HTR-8/SVneo (cell line): ENCODE measurements around the gene UCHL3.
"Not testable (repeated sequence)": the region's sequence is repeated elsewhere in the genome, so short reads cannot be mapped to it uniquely, and the experiment has no call there.

Source experiments
- DNase-seq: peaks from one replicate; pipeline ENCODE4 v3.0.0; 2011; ENCODE audit warnings: low spot score, mixed read lengths; ENCODE audit not compliant: insufficient read length
- FAIRE-seq: peaks from 2 replicates; lab custom pipeline; 2011; peaks lifted over from hg19 to GRCh38; lab: Jason Lieb, UNC

UCHL3 gene

GRCh38 chr13:75545386-75545785, 4.2 kb upstream of the UCHL3 start:
- DNase-seq, FAIRE-seq: not testable (repeated sequence)

- no peak for FAIRE-seq
These were observed 1.7 kb upstream of the UCHL3 start for GRCh38 chr13:75547917-75548316.

DNA sequence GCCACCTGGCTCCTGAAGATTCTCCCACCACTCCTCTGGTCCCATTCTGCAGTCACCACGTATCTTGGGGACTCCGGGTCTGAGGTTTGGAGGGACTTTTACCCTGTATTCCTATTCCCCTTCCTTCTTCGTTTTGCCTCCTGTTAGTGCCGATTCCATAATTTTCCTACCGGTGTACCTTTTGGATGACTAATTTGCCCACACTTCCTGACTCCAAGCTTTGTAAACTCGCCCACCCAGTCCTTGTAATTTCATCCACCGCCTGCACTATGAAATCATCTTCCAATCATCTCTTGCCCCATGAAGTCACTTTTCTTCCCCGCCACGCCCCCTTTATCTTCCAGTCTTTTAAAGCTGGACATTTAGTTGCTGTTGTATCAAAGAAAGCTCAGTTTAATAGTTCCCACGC, 572 bp downstream of the UCHL3 start:
- DNase-seq: peak; percentile 51

More at GRCh38 chr13:75547917-75548316, 1.7 kb upstream of the UCHL3 start:
- no peak for DNase-seq

GRCh38 chr13:75554464-75554863, 4.9 kb downstream of the UCHL3 start:
- FAIRE-seq (no peak), DNase-seq (no peak)

More for the DNA sequence above, 572 bp downstream of the UCHL3 start:
- no peak for FAIRE-seq

GRCh38 chr13:75554981-75555380, 5.4 kb downstream of the UCHL3 start:
- no peak for FAIRE-seq
- no peak for DNase-seq

DNA sequence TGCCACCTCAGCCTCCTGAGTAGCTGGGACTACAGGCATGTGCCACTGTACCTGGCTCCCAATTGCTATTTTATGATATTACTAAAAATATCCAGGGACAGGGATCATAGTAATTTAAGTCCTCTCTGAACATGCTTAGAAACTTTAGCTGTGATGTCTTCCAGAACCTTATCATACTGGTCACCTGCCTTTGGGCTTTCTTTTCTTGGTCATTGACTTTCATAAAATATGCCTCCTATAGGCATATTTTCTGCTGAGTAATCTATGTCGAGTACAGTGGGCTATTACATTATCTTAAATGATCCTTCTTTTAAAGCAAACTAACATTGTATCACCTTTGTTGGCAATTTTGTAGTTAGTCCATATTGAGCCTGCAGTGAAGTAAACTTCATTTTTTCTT, 6.2 kb downstream of the UCHL3 start:
- no peak for FAIRE-seq

DNA sequence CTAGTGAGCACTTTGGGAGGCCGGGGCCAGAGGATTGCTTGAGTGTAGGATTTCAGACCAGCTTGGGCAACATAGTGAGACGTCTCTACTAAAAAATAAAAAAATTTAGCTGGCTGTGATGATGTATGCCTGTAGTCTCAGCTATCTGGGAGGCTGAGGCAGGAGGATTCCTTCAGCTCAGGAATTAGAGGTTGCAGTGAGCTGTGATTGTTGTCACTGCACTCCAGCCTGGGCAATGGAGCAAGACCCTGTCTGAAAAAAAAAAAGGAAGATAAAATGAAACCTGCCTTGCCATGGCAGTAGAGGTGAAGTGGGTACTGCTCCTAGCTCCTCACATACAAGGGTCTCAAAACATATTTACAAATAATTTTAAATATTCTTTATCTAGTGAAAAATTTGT, 7.4 kb downstream of the UCHL3 start:
- DNase-seq: no peak
- no peak for FAIRE-seq

More for the DNA sequence above, 6.2 kb downstream of the UCHL3 start:
- DNase-seq: no peak

GRCh38 chr13:75558145-75558840, 8.7 kb downstream of the UCHL3 start:
- DNase-seq (no peak), FAIRE-seq (no peak)

GRCh38 chr13:75566658-75567057, 17.1 kb downstream of the UCHL3 start:
- FAIRE-seq: no peak
- peak; percentile 22 for DNase-seq

DNA sequence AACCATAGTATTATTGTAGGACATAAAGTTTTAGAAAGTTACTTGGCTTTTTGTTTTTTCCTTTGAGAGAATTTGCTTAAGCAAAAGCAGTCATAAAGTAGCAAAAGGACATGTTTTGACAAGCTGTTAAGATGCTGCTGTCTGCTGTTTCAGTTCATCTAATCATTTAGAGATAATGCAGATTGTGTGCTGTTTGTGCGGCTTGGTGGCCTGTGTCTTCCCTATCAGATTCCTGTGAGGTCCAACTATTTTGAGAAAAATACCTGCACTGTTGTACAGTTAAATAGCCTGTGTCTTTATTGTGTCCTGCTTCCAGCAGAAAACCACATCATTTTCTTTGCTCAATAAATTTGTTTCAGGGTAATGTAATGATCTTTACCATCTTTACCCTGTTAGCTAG, 20.0 kb downstream of the UCHL3 start:
- DNase-seq: no peak
- no peak for FAIRE-seq

GRCh38 chr13:75579529-75579928, 29.9 kb downstream of the UCHL3 start:
- FAIRE-seq: no peak
- DNase-seq: no peak

DNA sequence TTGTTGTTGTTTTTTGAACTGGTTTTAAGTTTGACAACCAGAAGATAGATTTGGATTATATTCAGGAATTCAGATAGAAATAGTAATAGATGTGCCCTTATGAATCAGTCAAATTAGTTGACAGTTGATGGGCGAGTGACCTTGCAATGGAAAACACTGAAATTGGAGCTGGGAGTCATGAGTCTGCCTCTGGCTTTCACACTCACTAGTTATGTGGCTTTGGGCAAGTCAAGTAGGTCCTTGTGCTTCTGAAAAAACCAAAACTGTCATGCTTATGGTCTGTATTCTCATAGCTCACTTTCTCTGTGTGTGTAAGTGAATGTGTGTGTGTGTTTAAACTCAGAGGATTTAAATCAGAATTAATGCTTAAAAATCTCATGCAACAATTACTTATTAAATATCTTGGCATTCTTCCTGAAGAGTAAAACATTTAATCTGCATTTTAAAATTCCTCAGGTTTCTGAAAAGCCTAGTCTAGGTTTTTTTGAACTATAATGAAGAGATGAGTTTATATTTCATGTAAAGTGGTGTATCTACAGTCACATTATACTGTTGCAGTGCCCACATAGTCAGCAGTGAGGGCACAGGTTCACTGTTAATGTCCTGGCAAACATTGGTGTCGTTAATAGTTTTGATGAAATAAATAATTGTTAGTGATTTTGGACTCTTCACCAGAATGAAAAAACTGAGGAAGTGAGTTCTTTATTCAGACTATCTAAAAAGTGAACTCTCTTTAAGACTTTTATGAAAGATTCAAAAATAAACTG, 32.5 kb downstream of the UCHL3 start:
- FAIRE-seq: no peak
- DNase-seq: no peak

- DNase-seq (no peak), FAIRE-seq (no peak)
These were observed 33.5 kb downstream of the UCHL3 start for GRCh38 chr13:75583091-75583490.

GRCh38 chr13:75585153-75585552, 35.6 kb downstream of the UCHL3 start:
- no peak for FAIRE-seq
- no peak for DNase-seq

DNA sequence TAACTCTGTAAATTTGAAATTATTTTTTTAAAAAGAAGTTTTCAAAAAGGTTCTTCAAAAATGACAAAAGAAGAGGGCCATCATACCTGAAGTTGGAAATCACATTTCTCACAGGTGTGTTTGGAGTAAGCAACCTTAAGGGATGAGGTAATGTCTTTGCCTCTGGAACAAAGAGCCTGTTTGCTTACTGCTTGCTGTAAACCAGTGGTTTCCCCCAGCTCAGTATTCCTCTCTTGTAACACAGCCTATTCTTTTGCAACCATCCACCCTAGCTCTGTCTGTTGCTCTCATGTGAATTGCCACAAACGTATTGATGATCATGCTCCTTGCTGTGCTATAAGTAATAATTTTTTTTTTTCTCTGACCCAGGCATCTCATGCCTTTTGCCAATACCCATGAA, 38.1 kb downstream of the UCHL3 start:
- FAIRE-seq: no peak
- no peak for DNase-seq

DNA sequence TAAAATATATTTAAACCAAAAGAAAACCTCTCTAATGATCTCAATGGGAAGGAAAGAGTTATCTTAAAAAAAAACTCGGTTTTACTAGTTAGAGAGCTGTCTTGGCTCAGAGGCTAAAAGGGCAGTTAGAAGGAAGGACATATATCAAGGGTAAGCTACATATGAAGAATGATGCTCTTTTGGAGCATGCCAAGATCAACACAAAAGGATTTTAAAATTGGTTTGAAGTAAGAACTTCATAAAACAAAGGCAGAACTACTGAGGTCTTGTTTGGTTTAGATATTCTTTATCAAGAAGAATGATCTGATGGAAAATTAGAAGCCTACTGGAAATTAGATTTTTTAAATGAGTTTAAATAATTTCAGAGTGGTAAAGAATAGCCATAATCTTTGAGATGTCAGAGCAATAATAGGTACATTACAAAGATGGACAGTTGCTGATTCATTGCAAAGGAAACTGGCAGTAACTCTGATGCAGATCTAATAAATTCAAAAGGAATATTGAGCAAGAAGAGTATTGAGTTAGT, 47.1 kb downstream of the UCHL3 start:
- FAIRE-seq: no peak
- no peak for DNase-seq

GRCh38 chr13:75600371-75600770, 50.8 kb downstream of the UCHL3 start:
- no peak for FAIRE-seq
- no peak for DNase-seq

DNA sequence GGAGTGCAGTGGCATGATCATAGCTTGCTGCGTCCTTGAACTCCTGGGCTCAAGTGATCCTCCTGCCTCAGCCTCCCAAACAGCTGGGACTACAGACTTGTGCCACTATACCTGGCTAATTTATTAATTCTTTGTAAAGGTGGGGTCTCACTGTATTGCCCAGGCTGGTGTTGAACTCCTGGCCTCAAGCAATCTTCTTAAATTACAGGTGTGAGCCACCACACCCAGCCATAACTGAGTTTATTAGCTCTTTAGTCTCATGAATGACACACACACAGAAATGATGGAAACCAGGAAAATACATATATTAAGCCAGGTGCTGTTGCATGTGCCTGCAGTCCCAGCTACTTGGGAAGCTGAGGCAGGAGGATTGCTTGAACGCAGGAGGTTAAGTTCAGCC, 53.4 kb downstream of the UCHL3 start:
- DNase-seq: no peak

GRCh38 chr13:75607447-75607846, 57.9 kb downstream of the UCHL3 start:
- DNase-seq (no peak), FAIRE-seq (no peak)

More for the DNA sequence above, 53.4 kb downstream of the UCHL3 start:
- no peak for FAIRE-seq

DNA sequence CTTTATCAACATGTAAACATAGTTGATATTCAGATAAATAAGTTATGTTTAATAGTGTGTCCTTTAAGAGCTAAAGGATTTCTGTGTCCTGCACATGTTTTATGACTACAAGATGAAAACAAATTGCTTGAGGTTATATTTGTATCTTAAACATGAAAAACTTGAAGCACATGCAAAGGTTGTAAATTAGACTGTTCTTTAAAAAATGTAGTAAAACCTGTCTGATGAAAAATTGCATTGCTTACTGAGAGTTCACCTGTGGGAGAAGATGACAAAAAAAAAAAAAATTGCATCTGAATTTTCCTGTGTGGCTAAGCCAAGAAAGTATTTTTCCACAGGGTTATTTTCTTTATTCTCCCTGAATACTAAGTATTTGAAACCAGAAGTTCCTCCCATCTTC, 60.9 kb downstream of the UCHL3 start:
- DNase-seq (no peak), FAIRE-seq (no peak)

DNA sequence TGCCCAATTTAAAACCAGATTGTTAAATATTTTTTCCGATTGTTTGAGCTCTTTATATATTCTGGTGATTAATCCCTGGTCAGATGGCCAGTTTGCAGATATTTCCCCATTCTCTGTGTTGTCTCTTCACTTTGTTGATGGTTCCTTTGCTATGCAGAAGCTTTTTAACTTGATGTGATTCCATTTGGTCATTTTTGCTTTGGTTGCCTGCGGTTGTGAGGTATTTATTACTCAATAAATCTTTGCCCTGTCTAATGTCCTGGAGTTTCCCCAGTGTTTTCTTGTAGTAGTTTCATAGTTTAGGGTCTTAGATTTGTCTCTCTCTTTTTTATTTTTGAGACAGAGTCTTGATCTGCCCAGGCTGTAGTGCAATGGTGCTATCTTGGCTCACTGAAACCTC, 62.8 kb downstream of the UCHL3 start:
- no peak for FAIRE-seq
- DNase-seq: no peak
